SU-DHL-6 (cell line): ENCODE data around the gene TMF1.

Experiments
- CTCF ChIP-seq: fragments of 200-600 bp; sonication (generic); IDR thresholded peaks from one replicate; pipeline ENCODE4 v1.5.1; 2017; ENCODE audit warnings: antibody characterized with exemption, mild to moderate bottlenecking, low read length, moderate library complexity; ENCODE audit not compliant: insufficient read depth, poor library complexity, severe bottlenecking
- EZH2phosphoT487 ChIP-seq: fragments of 200-600 bp; sonication (generic), shearing (Covaris generic); conservative IDR thresholded peaks from 2 replicates; pipeline ENCODE4 v1.6.1; 2018; ENCODE audit warnings: mild to moderate bottlenecking, antibody characterized with exemption, low read length, moderate library complexity, mixed read lengths

DNA sequence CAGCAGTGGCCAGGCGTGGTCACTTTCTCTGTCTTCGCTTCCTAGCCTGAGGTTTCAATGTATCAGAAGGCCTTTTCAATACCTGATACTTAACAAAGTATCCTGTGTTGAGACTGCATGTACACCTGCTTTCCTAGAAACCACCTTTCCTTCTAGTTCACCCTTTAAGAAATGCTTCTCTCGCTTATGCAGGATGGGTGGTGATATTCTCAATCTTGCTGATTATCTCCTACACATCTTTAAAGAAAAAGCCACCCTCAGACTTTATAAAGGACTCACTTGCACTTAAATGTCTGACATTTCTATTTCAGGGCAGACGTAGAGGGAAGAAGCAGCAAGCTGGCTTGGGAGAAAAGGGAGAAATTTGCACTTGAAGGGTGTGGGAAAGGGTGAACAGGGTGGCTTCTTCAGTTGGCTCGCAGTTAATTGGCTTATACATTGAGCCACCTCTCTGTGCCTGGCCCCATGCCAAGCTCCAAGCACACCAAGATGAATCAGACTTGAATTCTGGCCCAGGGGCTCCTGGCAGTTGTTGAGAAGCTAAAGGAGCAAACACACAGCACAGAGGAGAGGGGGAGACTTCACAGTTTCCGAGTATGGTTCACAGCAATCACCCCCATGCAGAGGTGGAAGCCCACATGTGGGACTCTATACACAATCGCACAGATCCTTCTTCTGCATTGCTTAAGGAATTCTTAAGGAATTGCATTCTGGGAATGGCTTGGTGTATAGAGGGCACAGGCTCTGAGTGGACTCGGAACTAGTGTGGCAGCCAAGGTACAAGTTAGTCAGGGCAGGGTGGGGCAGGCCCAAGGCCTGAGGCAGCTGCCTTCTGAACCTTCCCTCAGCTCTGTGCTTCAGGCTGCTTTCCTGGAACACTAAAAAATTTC is 33.9 kb upstream of the TMF1 start:
- TF ChIP-seq CTCF = no peak
- no peak for TF ChIP-seq EZH2phosphoT487
